ENCODE results near the gene CACNA1E.

The CACNA1E gene

DNA sequence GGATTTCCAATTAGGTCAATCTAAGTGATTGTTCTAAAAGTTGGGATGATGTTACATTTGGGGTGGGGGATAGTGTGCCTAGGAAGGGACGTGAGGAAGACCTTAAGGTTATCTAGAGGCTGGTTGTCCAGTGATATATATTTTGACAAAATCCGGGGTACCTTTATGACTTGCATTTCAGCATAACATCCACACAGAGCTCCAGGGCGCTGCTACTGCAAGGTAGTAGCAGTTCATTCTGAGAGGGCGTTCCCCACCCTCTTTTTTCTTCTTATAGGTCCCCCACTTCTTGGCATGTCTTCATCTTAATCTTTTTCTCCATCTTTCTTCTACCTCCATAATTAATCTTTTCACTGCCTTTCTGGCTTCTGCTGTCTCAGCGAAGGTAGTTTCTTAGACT lies 161.9 kb downstream of the CACNA1E start:
- no peak for DNase-seq

GRCh38 chr1:181646710-181647109 lies 163.4 kb downstream of the CACNA1E start:
- no peak for DNase-seq

DNA sequence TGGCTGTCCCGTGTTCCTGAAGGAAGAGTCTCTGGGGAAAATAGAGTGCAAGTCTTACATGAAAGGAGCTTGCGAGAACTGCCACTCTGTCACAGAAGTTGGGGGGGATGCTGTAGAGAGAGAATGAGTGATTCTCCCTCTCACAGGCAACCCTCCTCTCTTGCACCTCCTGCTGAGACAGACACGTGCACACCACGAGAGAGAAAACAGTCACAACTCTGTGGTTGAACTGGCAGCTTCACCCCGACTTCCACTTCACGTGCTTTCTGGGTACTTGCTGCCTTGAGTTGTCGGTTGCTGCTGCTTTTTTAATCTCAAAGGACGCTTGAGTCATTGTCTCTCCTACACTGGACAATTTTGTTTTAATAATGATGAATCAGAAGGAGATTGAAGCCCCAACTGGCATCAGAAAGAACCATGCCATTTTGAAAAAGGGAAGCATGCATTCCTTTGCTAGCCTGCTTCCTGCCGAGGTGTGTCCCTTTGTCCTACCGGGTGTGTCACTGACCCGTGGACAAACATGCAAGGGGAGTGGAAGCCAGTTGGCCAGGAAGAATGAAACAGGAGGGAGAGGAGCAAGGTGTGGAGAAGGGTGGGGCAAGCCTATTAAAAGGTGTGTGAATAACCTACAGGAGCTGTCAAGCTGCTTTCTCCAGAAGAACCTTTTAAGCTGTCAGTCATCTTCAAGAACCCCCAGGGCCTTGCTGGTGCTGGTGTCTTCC lies 164.2 kb downstream of the CACNA1E start:
- DNase-seq: no peak

DNA sequence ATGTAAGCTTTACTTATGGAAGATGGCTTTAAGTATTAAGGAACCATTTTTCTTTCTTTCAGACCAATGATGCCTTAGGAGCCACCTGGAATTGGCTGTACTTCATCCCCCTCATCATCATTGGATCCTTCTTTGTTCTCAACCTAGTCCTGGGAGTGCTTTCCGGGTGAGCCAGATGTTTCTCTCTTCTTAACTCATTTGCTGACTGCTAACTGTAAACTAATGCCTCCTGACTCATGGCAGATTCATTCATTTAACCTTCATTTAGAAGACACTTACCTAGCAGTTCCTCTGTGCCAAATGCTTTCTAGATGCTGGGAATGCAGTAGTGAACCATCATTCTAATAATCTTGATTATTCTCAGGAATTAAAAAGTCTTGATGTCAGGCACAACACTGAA lies 168.0 kb downstream of the CACNA1E start:
- no peak for DNase-seq

DNA sequence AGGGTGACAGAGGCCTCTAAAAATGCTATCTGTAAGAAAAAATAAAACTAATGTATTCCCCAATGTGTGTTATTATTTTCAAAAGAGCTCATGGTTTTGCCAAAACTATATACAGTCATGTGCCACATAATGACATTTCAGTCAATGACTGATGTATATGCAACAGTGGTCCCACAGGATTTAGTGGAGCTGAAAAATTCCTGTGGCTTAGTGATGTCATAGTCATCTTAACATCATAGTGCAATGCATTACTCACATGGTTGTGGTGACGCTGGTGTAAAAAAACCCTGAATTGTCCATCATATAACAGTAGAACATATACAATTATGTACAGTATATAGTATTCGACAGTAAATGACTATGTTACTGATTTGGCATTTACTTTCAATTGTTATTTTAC lies 172.4 kb downstream of the CACNA1E start:
- no peak for DNase-seq

DNA sequence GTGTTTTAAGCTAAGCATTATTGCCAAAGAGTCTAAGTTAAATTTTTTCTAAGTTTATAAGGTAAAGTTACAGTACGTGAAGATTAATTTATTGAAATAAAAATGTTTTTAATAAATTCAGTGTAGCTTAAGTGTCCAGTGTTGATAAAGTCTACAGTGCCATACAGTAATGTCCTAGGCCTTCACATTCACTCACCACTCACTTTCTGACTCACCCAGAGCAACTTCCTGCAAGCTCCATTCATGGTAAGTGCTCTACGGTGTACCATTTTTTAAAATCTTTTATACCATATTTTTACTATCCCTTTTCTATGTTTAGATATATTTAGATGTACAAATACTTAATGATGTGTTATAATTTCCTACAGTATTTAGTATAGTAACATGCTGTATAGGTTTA lies 173.2 kb downstream of the CACNA1E start:
- no peak for DNase-seq

- no peak for DNase-seq
These were observed 175.3 kb downstream of the CACNA1E start for GRCh38 chr1:181658581-181658980.

GRCh38 chr1:181659321-181659957 lies 176.1 kb downstream of the CACNA1E start:
- no peak for DNase-seq

- DNase-seq: no peak
These were observed 177.3 kb downstream of the CACNA1E start for GRCh38 chr1:181660621-181661020.

GRCh38 chr1:181661569-181661968 lies 178.3 kb downstream of the CACNA1E start:
- no peak for DNase-seq

DNA sequence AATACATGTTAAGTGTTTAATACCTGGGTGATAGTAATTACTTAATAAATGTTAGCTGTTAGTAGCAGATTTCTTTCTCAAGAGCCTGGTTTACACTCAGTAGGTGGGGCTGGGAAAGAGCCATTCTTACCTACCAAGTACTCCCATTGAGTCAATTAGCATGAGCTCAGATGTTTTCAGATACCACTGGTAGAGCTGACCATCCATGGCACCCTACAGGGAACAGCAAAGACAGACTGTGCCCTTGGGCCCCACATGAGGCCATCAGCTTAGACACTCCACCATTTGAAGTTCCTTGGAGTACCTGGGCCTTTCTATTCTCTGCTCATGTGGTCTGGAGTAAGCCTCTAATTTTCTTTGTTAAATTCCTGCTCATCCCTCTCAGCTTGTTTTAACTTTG lies 179.3 kb downstream of the CACNA1E start:
- DNase-seq: no peak

GRCh38 chr1:181664543-181664942 lies 181.2 kb downstream of the CACNA1E start:
- no peak for DNase-seq

- DNase-seq: no peak
These were observed 185.9 kb downstream of the CACNA1E start for GRCh38 chr1:181669246-181669645.

DNA sequence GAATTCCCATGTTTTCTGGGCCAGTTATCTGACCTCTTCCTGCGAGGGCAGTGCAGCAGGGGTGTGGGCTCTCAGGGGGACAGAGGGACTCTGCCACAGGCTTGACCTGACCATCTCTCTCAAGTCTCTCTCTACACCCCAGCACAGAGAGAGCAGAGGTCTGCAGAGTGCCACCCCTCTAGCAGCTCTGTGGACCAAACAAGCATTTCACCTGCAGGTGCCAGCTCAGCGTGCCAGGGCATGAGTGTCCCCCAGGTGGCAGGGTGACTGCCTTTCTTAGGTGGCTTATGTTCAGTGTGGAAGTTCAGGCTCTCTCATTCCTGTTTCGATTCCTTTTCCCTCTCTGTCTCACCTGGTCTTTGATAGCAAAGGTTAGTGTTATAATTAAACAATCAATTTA lies 191.3 kb downstream of the CACNA1E start:
- no peak for DNase-seq

DNA sequence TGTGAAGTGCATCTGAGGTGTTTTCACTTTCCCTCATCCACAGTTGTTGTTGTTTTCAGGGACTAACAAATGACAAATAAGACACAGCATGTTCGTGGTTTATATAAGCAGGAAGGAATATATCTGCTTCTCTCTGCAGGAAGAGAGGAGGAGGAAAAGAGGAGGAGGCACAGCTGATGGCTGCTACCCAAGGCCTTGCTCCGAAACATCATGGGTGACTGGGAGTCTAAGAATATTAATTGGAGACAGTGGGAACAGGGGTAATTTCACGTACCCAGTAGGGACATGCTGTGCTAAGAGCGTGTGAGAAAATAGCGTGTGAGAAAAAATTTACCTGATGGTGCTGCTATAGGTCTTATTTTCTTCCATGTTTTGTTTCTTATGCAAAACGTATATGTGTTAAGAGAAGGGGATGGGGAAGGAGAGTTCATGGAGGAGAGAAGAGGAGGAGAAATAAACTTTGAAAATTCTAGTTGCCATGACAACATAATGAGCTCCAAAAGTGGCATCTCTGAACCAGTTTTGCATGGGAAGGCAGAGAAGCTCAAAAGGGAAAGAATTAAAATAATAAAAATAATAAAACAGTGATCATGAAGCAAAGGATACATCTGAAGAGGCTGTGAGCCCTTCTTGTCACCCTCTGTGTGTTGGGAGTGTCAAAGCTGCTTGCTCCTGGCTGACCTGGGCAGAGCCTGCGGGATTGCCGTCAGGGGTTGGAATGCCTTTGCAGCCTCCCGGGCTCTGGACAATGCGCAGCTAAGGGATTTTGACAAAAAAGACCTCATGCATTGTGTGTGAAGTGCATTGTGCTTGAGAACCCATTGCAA lies 192.0 kb downstream of the CACNA1E start:
- no peak for DNase-seq

- DNase-seq: no peak
These were observed 192.5 kb downstream of the CACNA1E start for GRCh38 chr1:181675918-181676190.

DNA sequence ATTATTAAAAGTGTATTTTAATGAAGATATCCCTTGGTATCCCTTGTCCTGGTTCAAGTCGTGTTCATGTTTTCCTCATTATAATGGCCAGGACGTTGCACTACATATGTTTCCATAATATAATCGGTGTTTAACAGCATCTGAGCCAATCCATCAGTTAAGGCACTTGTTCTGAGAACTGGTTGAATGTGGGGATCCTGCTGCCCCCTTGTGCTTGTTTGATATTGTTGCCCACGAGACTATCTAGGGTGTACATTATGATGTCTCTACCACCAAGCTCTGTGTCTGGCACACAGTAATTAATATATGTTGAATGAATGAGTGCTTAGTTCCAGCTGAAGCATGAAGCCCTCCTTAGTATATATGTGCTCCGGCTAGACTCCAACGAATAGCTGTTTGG lies 193.0 kb downstream of the CACNA1E start:
- no peak for DNase-seq

GRCh38 chr1:181680332-181680731 lies 197.0 kb downstream of the CACNA1E start:
- DNase-seq: no peak

- DNase-seq: no peak
These were observed 197.6 kb downstream of the CACNA1E start for GRCh38 chr1:181680871-181681270.

- DNase-seq: no peak
These were observed 201.9 kb downstream of the CACNA1E start for GRCh38 chr1:181685211-181685610.

GRCh38 chr1:181701891-181702290 lies 218.6 kb downstream of the CACNA1E start:
- DNase-seq: no peak

GRCh38 chr1:181704546-181704945 lies 221.2 kb downstream of the CACNA1E start:
- DNase-seq: no peak

DNA sequence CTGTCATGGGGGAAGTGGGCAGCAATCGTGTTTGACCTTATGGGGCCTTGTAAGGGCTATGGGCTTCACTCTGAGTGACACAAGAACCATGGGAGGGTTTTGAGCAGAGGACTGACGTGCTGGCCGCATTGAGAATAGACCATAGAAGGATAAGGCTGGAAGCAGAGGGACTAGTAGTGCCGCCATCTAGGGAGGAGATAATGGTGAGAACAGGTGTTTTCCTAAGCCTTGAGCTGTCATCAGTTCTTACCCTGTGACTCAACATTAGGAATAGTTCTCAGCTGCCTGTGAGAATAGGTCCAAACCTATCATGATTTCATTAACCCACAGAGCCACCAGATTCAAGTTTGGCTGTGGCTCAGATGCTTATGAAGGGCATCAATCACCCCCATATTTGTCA lies 228.5 kb downstream of the CACNA1E start:
- no peak for DNase-seq

DNA sequence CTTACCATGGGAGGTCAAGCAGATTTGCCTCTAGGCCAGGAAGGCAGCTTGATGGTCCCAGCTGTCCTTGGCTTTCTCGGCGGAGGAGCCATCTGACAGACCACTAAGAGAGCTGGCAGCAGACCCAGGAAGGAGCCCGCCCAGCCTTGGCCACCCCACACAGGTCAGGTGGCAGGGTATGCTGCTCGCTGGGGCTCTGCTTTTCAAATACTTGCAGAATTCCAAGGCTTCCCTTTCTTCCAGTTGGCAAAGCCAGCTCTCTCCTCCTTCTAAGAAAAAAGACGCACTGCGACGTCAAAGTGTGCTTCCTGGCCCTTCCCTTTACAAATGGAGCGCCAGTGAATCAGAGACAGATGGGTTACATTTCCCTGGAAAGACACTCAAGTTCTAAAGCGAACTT lies 229.4 kb downstream of the CACNA1E start:
- no peak for DNase-seq

Data from stimulated activated naive CD4-positive, alpha-beta T cell (primary cell).